Colonic mucosa (tissue), 4 donors: ENCODE data around the gene RTN4RL2. TPM values are rescaled to one million over a fixed set of nuclear protein-coding genes. Genes with fewer than 3 reads are reported as not detected.

Experiments used
- DNase-seq: peaks from one replicate; pipeline ENCODE4 v3.0.0-alpha.2; 2020
- H3K27ac ChIP-seq: fragments of 200-600 bp; one replicate; pipeline ENCODE4 v1.8.0; 2021
- H3K27me3 ChIP-seq: fragments of 200-600 bp; one replicate; pipeline ENCODE4 v1.8.0; 2021
- H3K36me3 ChIP-seq: fragments of 200-600 bp; one replicate; pipeline ENCODE4 v1.8.0; 2021
- H3K4me1 ChIP-seq: fragments of 200-600 bp; one replicate; pipeline ENCODE4 v1.8.0; 2021; ENCODE audit warnings: mild to moderate bottlenecking
- H3K4me3 ChIP-seq: fragments of 200-600 bp; one replicate; pipeline ENCODE4 v1.8.0; 2021
- H3K9ac ChIP-seq, 2 donors: one replicate each; pipeline ENCODE4 v1.7.0; 2013; ENCODE audit warnings: control low read depth in 2 of 2, low read depth in 2 of 2, low read length in 2 of 2
- H3K9me3 ChIP-seq: fragments of 200-600 bp; one replicate; pipeline ENCODE4 v1.8.0; 2021
- intact Hi-C: fragments of 100-400 bp; cut with DNase I; formaldehyde crosslinking; loops from one replicate; pipeline ENCODE4 v1.14.1; 2022
- total RNA-seq, 2 donors: library from RNA; stranded (reverse); fragmentation: NEBNext Ultra II Directional in 1 of 2; extraction: Animal tissue kit (Norgen Biotek cat#: 25700) in 1 of 2; gene quantifications; one replicate each; pipeline ENCODE4 v1.2.1, GENCODE V29; 2021
- TF ChIP-seq, protein P1 (sequence below): fragments of 200-600 bp; IDR thresholded peaks from one replicate; pipeline ENCODE4 v1.8.0; 2022; ENCODE audit warnings: antibody characterized with exemption, mild to moderate bottlenecking
- donor health status: healthy.
- donor health status: DM: no; HTN: no; CAD: no.
- donor health status: DM: no; HTN: no; CAD: no.

The RTN4RL2 gene
- total RNA-seq, 2 donors from 2014 or later = 0.54 to 0.82 TPM

- Histone ChIP-seq H3K27me3 (no peaks in the 10 kb centered on the region), H3K4me1 (no peaks in the 10 kb centered on the region), H3K9me3 (no peaks in the 10 kb centered on the region), H3K36me3 (no peaks in the 10 kb centered on the region), H3K27ac (no peak overlapping the region), H3K4me3 (no peak overlapping the region), H3K9ac (no peak overlapping the region)
- DNase-seq = no peak
- intact Hi-C loops = no loop called here
- TF ChIP-seq, protein P1, sequence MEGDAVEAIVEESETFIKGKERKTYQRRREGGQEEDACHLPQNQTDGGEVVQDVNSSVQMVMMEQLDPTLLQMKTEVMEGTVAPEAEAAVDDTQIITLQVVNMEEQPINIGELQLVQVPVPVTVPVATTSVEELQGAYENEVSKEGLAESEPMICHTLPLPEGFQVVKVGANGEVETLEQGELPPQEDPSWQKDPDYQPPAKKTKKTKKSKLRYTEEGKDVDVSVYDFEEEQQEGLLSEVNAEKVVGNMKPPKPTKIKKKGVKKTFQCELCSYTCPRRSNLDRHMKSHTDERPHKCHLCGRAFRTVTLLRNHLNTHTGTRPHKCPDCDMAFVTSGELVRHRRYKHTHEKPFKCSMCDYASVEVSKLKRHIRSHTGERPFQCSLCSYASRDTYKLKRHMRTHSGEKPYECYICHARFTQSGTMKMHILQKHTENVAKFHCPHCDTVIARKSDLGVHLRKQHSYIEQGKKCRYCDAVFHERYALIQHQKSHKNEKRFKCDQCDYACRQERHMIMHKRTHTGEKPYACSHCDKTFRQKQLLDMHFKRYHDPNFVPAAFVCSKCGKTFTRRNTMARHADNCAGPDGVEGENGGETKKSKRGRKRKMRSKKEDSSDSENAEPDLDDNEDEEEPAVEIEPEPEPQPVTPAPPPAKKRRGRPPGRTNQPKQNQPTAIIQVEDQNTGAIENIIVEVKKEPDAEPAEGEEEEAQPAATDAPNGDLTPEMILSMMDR = no peak
These were observed 42.2 kb upstream of the RTN4RL2 start for GRCh38 chr11:57418131-57418530.

DNA sequence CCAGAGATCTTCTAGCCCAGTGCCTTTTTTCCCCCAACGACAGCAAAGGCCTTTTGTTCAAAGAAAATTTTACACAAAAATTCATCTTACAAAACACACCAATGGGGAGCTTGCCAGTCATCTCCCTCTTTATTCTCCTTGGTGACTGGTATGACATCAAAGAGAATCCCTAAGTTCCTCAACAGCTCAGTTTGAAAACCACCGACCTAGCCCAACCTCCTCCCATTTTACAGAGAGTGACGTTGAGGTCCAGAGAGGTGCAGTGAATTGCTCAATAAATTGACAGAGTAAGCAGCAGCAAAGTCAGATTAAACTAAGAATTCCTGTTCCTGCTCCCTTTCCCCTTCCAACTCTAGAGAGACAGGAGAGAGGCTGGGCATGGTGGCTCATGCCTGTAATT, 41.2 kb upstream of the RTN4RL2 start:
- Histone ChIP-seq H3K36me3 (no peaks in the 10 kb centered on the region), H3K9me3 (no peaks in the 10 kb centered on the region), H3K27me3 (no peaks in the 10 kb centered on the region), H3K9ac (no peak overlapping the region), H3K4me1 (no peaks in the 10 kb centered on the region), H3K4me3 (no peak overlapping the region), H3K27ac (no peak overlapping the region)
- TF ChIP-seq, protein P1 = no peak
- no peak for DNase-seq
- intact Hi-C loops = no loop called here

DNA sequence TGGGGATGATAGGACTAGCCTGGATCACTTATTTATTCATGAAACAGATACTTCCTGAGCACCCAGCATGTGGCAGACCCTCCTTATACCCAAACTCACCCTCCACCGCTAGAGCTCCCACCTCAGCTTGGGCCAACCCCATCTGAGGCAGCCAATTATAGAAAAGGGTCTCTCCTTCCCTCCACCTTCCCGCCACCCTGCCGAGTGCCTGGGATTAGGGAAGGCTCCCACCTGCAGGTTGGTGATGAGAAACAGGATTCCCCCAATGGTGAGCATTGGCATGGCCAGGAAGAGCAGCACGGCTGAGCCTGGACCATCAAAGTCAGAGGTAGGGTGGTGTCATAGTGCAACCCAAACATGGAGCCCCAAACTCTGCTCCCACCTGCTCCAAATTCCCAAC, 39.3 kb upstream of the RTN4RL2 start:
- Histone ChIP-seq H3K36me3 (no peaks in the 10 kb centered on the region), H3K4me1 (peaks cover 5% of the 10 kb centered on the region), H3K4me3 (no peak overlapping the region), H3K27ac (no peak overlapping the region), H3K9ac (no peak overlapping the region), H3K9me3 (no peaks in the 10 kb centered on the region), H3K27me3 (no peaks in the 10 kb centered on the region)
- intact Hi-C loops = no loop called here
- TF ChIP-seq, protein P1 = no peak
- no peak for DNase-seq

- Histone ChIP-seq H3K4me3 (no peak overlapping the region), H3K27me3 (no peaks in the 10 kb centered on the region), H3K27ac (no peak overlapping the region), H3K9me3 (no peaks in the 10 kb centered on the region), H3K9ac (no peak overlapping the region), H3K36me3 (no peaks in the 10 kb centered on the region), H3K4me1 (peaks cover 10% of the 10 kb centered on the region)
- no peak for DNase-seq
- TF ChIP-seq, protein P1 = no peak
- intact Hi-C loops = no loop called here
These were observed 38.5 kb upstream of the RTN4RL2 start for GRCh38 chr11:57421805-57422204.

DNA sequence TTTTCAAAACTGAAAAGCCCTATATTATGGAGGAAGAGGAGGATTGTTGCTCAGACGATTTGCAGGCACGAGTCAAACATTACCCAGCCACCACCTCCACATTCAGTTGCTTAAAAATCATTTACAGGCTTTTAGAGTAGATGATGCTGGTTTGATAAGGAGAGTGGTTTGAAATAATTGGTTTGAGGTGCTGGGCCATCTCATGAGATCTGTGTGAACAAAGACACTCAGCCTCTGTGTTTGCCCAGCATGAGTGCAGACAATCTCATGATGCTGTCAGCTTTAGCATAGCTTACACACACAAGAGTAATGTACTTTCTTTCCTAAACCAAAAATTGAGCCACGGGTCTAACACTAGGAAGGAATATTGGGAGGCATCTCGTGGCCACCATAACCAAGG, 37.7 kb upstream of the RTN4RL2 start:
- peaks cover 14% of the 10 kb centered on the region for H3K4me1 ChIP-seq
- TF ChIP-seq, protein P1 = no peak
- H3K9ac ChIP-seq = no peak overlapping the region
- H3K36me3 ChIP-seq = no peaks in the 10 kb centered on the region
- H3K27me3 ChIP-seq = no peaks in the 10 kb centered on the region
- DNase-seq = no peak
- H3K9me3 ChIP-seq = no peaks in the 10 kb centered on the region
- intact Hi-C loops = no loop called here
- H3K4me3 ChIP-seq = no peak overlapping the region
- H3K27ac ChIP-seq = no peak overlapping the region
